ENCODE results near the gene MOCOS. TPM values are rescaled to one million over a fixed set of nuclear protein-coding genes. Genes with fewer than 3 reads are reported as not detected.

The MOCOS gene
- total and polyA plus RNA-seq, 2 experiments from 2014 or later: 3.1 to 8.6 TPM

GRCh38 chr18:36271153-36271552 is 83.9 kb downstream of the MOCOS start:
- no peak for TF ChIP-seq CTCF (IDR thresholded peaks at IDR 0.05; ENCODE audit: poor library complexity)
- TF ChIP-seq EZH2 (IDR thresholded peaks at IDR 0.05; ENCODE audit: borderline replicate concordance): no peak
- TF ChIP-seq EZH2phosphoT487 (IDR thresholded peaks at IDR 0.05; ENCODE audit: low read depth, severe bottlenecking, unreplicated experiment): no peak
- H3K4me1 ChIP-seq (ENCODE audit: insufficient read depth): no peaks in the 10 kb centered on the region

GRCh38 chr18:36273347-36273746 is 86.0 kb downstream of the MOCOS start:
- H3K4me2 ChIP-seq: no peak overlapping the region

More at GRCh38 chr18:36271153-36271552, 83.9 kb downstream of the MOCOS start:
- H3K27me3 ChIP-seq: no peaks in the 10 kb centered on the region
- no peak overlapping the region for H3K4me2 ChIP-seq
- no peaks in the 10 kb centered on the region for H3K36me3 ChIP-seq (replicated peaks; ENCODE audit: insufficient read depth, low read depth)
- no peak for DNase-seq (ENCODE audit: low spot score)
- no peaks in the 10 kb centered on the region for H3K79me2 ChIP-seq
- no peak overlapping the region for H3K4me3 ChIP-seq
- no peak overlapping the region for H3K27ac ChIP-seq
- no peaks in the 10 kb centered on the region for H3K9me3 ChIP-seq (ENCODE audit: low read depth)
- H4K20me1 ChIP-seq (ENCODE audit: insufficient read depth, poor library complexity, severe bottlenecking): no peaks in the 10 kb centered on the region
- no peaks in the 10 kb centered on the region for H3K9me2 ChIP-seq (replicated peaks; ENCODE audit: insufficient read depth)
- no peak overlapping the region for H2AFZ ChIP-seq

GRCh38 chr18:36274083-36274715 is 86.9 kb downstream of the MOCOS start:
- H3K4me3 ChIP-seq: no peak overlapping the region
- 95% methylated on average over 8 of the region's 8 CpGs for WGBS (ENCODE audit: low lambda C conversion rate, missing lambda C conversion rate)
- H4K20me1 ChIP-seq (ENCODE audit: insufficient read depth, poor library complexity, severe bottlenecking): no peaks in the 10 kb centered on the region
- H3K4me1 ChIP-seq (ENCODE audit: insufficient read depth): no peaks in the 10 kb centered on the region
- no peak overlapping the region for H3K4me2 ChIP-seq
- no peak overlapping the region for H3K27ac ChIP-seq
- no peaks in the 10 kb centered on the region for H3K9me2 ChIP-seq (replicated peaks; ENCODE audit: insufficient read depth)
- H3K36me3 ChIP-seq (replicated peaks; ENCODE audit: insufficient read depth, low read depth): no peaks in the 10 kb centered on the region
- H3K27me3 ChIP-seq: peaks cover 4% of the 10 kb centered on the region
- no peaks in the 10 kb centered on the region for H3K79me2 ChIP-seq
- no peak overlapping the region for H2AFZ ChIP-seq
- DNase-seq (ENCODE audit: low spot score): no peak
- H3K9me3 ChIP-seq (ENCODE audit: low read depth): no peaks in the 10 kb centered on the region
- no peak for TF ChIP-seq CTCF (IDR thresholded peaks at IDR 0.05; ENCODE audit: poor library complexity)
- TF ChIP-seq EZH2 (IDR thresholded peaks at IDR 0.05; ENCODE audit: borderline replicate concordance): no peak

More at GRCh38 chr18:36273347-36273746, 86.0 kb downstream of the MOCOS start:
- Histone ChIP-seq H3K79me2 (no peaks in the 10 kb centered on the region), H3K9me3 (ENCODE audit: low read depth) (no peaks in the 10 kb centered on the region), H3K27ac (no peak overlapping the region), H3K4me1 (ENCODE audit: insufficient read depth) (no peaks in the 10 kb centered on the region), H2AFZ (no peak overlapping the region), H3K36me3 (replicated peaks; ENCODE audit: insufficient read depth, low read depth) (no peaks in the 10 kb centered on the region), H4K20me1 (ENCODE audit: insufficient read depth, poor library complexity, severe bottlenecking) (no peaks in the 10 kb centered on the region), H3K4me3 (no peak overlapping the region), H3K9me2 (replicated peaks; ENCODE audit: insufficient read depth) (no peaks in the 10 kb centered on the region), H3K27me3 (no peaks in the 10 kb centered on the region)
- TF ChIP-seq EZH2 (IDR thresholded peaks at IDR 0.05; ENCODE audit: borderline replicate concordance): no peak
- no peak for TF ChIP-seq EZH2phosphoT487 (IDR thresholded peaks at IDR 0.05; ENCODE audit: low read depth, severe bottlenecking, unreplicated experiment)
- TF ChIP-seq CTCF (IDR thresholded peaks at IDR 0.05; ENCODE audit: poor library complexity): no peak
- no peak for DNase-seq (ENCODE audit: low spot score)
- 96% methylated on average over 8 of the region's 8 CpGs for WGBS (ENCODE audit: low lambda C conversion rate, missing lambda C conversion rate)
